ENCODE results near the gene TP53TG5.
"Not testable (repeated sequence)": the region's sequence is repeated elsewhere in the genome, so short reads cannot be mapped to it uniquely, and the experiment has no call there.

Gene TP53TG5

GRCh38 chr20:45363611-45364492 lies 14.3 kb downstream of the TP53TG5 start:
- no peak for DNase-seq

- DNase-seq, result peak; percentile 97
Measured at GRCh38 chr20:45362804-45363610, 15.1 kb downstream of the TP53TG5 start, which contains the start of gene SYS1. Gene SYS1 (plus strand): TSS chr20:45363156. CDS start chr20:45363532, 376 bp downstream.

GRCh38 chr20:45361793-45362192 lies 16.3 kb downstream of the TP53TG5 start:
- DNase-seq, result no peak

DNA sequence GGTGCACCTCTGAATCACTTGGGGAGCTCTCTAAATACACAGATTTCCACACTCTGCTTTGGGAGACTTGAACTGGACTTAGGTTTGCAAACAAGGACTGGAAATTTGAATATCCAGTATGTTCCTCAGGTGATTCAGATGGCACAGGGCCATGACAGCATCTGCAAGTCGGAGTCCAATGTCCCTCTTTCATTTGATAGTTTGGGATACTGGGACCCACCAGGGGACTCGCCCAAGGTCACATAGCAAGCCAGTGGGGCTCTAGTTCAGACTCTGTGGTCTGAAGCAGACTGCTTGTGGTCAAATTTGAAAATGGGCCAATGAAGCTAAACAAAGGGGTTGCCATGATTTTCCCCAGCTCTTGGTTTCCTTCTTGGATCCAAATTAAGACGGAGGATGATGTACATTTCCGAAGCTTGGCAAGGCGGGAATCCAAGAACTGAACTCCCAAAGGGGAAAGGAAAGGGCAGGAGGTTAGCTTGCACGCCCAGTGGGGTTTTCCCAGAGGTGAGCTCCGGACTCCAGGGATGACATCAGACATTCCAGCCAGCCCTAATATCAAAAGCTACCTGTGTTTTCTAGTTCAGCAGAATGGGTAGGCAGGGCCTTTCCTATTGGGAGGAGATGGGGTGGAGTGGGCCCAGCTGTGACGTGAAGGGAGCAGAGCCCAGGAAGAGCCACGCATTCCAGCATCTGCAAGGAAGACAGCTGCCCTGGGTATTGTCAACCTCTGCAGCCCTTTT lies 18.5 kb downstream of the TP53TG5 start:
- no peak for DNase-seq

DNA sequence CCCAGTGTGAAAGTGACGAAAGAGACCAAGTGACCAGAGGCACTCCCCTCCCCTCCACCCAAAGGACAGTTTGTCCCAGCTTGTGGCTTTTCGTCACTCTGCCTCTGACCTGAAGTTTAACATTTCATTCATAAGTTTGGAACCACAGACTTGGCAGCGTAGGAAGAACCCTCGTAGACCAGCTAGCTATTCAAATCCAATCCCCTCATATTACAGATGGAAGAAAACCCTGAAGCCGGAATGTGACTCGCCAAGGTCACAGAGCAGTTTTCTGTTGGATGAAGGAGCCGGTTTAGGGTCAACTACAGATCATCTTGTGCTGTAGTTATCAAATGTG lies 19.1 kb downstream of the TP53TG5 start:
- no peak for DNase-seq

GRCh38 chr20:45358282-45359068 lies 19.6 kb downstream of the TP53TG5 start:
- DNase-seq, result no peak

DNA sequence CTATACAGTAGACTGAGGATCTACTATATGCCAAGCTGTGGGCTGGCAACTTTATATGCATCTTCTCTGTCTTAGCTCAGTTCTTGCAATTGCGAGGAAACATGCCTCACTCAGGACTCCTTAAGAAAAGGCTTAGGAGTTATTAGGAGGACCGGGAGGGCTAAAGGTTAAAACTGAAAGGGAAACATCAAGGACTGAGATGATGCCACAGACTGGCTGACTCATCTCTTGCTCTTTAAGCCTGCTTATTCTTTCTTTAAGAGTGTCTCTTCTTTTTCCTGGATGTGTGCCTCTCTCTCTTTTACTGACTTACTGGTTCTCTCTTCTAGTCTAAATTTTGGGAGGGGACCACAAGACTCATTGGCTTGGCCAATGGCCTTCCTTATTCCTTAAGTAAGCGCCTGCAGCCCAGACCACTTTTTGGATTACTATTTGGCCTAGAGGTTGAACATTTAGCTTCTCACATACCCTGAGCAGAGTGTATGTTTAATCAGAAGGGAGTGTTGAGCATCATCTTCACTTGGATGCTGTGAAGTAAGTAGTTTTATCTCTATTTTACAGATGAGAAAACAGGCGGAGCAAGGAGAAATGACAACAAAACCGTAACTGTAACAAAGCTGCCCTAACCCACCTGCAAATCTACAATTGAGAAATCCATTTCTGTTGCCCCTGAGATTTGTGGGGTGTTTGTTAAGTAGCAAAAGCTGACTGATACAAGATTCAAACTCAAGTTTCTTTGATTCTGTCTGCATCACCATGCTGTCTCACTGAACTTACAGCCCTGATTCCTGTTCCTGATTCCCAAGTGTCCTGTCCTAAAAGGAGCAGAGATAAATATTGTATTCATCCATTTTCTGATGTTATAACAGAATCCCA lies 22.7 kb downstream of the TP53TG5 start:
- no peak for DNase-seq

- DNase-seq, result no peak
Measured at GRCh38 chr20:45354423-45355208, 23.5 kb downstream of the TP53TG5 start.

GRCh38 chr20:45353746-45354145 lies 24.4 kb downstream of the TP53TG5 start:
- no peak for DNase-seq

GRCh38 chr20:45352729-45353128 lies 25.4 kb downstream of the TP53TG5 start:
- no peak for DNase-seq

GRCh38 chr20:45350795-45351194 lies 27.3 kb downstream of the TP53TG5 start:
- not testable (repeated sequence) for DNase-seq

- no peak for DNase-seq
Measured at GRCh38 chr20:45350217-45350616, 27.9 kb downstream of the TP53TG5 start.

DNA sequence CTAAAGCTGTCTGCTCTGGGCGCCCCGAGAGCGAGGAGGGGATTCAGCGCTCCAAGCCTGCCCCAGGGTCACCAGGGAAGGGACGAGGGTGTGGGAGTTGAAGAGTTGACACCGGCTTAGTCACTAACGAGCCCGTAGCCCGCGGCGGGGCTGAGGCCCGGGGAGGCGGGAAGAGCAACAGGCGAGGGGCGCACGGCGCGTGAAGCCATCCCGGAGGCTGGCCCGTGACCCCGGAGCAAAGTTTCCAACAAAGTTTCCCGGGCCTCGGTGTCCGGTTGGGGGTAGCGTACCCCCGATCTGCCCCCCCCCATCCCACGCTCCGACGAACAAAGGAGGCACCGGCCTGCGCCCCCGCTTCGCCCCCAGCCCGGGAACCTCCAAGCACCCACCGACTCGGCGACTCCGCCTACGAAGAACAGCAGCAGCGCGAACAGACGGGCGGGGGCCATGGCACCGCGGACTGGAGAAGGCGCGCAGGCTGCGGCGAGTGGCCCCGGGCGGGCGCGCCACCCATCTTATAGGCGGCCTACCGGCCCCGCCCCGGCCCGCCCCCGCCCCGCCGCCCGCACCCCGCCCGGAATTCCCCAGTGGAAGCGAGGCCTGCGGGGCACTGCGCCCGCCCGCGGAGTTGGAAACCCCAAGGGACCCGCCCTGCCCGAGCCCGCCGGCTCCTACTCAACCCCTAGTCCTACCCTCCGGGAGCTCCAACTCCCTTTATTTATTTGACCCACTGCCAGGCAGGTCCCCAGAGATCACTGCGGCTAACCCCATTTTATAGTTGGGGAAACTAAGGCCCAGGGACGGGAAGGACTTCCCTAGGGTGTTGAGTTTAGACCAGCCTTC lies 30.0 kb downstream of the TP53TG5 start, which contains the start of gene SDC4:
TSS of gene SDC4 (minus strand) at position 489 of the 843 bp plus-strand sequence. CDS start at position 449, 40 bp downstream.
- peak; percentile 29 for DNase-seq

DNA sequence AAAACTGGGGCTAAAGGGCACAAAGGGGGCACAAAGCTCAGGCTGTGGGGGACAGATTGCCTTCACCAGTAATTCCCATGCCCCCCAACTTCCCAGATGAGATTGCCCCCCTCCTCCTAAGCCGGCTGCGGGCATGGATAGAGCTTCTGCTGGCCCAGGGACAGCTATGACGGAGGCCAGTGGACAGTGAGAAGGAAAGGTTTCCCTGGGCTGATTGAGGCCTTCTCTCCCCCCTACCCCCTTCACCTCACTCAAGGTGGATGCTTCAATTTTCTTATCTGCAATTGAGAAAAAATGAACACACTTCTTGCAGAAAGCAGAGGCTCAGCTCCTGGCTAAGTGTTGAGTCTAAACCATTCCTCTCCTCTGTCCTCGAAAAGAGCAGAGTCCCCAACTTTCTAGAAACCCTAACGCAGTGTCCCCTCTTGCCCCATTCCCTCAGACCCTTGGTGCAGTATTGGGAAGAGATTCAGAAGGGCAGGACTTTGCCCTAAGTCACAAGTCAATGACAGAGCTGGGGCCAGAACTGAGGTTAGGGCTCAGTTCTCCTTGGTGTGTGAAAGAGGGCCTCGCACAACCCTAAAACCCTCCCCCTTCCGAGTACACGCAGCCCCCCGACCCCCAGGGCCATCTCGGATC lies 30.7 kb downstream of the TP53TG5 start:
- no peak for DNase-seq

DNA sequence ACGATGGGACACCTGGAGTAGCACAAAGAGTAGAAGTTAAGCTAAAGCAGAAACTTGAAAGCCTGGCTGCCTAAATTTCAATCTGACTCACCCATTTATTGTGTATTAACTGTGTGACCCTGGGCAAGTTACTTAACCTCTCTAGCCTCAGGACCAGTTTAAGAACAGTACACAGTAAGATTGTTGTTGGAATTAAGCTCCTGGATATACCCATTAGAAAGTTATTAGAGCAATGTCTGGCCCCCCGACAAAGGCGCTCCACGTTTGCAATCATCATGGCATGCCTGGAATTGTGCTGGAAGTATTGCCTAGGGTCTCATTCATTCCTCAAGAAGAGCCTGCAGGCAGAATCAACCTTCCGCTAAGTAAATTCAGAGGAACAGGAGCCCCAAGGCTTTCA lies 31.3 kb downstream of the TP53TG5 start:
- no peak for DNase-seq

- DNase-seq, result no peak
Measured at GRCh38 chr20:45346291-45346718, 31.8 kb downstream of the TP53TG5 start.

DNA sequence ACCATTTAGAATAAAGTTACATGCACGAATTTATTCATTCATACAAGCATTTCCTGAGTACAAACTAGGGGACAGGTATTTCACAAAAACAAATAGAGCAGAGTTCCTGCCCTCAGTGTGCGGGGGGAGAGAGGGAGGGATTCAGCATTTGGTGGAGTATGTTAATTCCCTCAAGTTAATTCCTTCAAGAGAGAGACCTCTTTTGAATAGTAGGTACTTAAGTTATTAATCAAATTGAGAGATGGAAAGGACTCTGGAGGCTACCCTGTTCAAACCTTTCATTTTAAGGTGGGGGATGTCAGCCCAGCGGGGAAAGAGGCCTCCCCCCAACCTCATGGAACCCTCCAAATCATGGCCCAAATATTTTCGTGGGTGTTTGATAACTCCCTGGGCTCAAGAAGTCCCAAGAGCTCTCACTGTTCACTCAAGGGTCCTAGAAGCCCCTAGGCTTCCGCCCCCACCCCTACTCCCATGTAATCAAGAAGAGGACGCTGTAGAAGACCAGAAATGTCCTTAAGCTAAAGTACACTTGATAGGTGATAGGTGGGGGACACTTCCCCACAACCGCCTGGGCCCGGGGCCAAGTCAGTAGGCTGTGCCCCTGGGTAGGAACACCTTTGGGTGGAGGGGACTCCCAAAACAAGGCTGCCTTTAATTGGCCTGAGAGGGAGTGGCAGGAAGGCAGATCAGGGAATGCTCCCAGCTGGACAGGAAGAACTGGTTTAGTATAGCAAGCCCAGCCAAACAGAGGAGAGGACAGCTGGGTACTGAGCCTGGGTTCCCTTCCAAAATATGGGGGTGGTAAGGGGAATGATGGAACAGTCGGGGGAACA lies 32.8 kb downstream of the TP53TG5 start:
- no peak for DNase-seq

Measured in NCI-H2171 (cell line).